GM19395 (cell line): ENCODE measurements around the gene TRAF1.
"Not testable (repeated sequence)": the region's sequence is repeated elsewhere in the genome, so short reads cannot be mapped to it uniquely, and the experiment has no call there.

Experiments
- ATAC-seq: cut with Tn5 transposase; IDR thresholded peaks from one replicate; pipeline ENCODE4 v1.9.1; 2021; ENCODE audit warnings: mild to moderate bottlenecking, moderate library complexity; ENCODE audit not compliant: unreplicated experiment

The TRAF1 gene

GRCh38 chr9:120926397-120926928 is at the start of gene TRAF1:
TRAF1 (minus strand) TSS chr9:120926796; CDS start chr9:120926075, 721 bp downstream.
- peak; percentile 29 for ATAC-seq

DNA sequence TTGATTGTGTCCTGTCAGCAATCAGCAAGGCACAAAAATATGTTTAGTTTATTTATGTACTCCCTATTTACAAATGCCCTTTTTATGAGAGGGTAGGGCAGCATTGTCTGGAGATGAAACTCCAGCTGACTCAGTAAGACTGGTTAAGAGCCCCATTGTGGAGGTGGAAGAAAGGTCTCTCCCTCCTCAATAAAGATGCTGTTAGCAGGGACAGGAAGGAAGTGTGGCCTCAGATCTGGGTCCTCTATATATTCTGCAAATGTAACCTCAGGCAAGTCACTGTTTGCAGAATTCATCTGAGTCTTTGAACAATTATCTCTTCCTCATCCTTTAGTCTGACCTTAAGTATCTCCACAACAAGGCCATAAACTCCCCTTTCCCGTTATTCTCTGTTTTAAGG is 48.3 kb upstream of the TRAF1 start:
- ATAC-seq: no peak

GRCh38 chr9:120974181-120974580 is 47.6 kb upstream of the TRAF1 start:
- ATAC-seq: no peak

GRCh38 chr9:120971938-120972337 is 45.3 kb upstream of the TRAF1 start:
- no peak for ATAC-seq

GRCh38 chr9:120971471-120971870 is 44.9 kb upstream of the TRAF1 start:
- ATAC-seq: not testable (repeated sequence)

DNA sequence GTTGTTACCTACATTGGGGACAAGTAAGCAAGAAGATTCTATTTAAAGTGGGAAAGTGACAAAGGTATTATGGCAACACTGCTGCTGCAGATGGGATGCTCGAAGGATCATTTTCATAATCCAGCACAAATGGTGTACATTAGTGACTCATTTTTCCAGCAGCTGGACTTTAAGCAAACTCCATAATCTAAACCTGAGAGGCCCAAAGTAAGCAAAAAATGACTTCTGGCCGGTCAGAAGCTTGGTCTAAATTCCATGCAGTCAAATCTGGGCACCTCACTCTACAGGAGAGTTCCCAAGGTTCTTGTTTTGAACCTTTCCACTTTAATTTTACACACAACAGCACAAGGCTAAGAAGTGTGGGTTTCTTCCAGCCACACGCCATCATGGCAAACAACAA is 43.6 kb upstream of the TRAF1 start:
- no peak for ATAC-seq

DNA sequence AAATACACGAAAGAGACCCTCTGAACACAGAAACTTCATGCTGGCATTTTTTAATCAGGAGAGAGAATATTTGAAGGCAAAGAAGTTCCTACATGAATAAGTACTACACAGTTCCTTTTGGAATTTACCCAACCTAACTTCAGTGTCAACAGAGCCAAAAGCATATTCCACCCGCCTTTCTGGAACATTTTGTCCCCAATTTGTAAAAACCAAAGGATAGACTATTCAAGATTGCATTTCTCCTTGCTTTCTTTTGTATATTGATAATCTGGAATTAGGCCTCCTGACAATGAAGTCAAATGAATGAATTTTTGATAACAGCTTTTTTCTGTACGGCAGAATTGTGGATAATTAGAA is 39.4 kb upstream of the TRAF1 start:
- no peak for ATAC-seq

GRCh38 chr9:120965344-120966012 is 38.9 kb upstream of the TRAF1 start:
- ATAC-seq: no peak

DNA sequence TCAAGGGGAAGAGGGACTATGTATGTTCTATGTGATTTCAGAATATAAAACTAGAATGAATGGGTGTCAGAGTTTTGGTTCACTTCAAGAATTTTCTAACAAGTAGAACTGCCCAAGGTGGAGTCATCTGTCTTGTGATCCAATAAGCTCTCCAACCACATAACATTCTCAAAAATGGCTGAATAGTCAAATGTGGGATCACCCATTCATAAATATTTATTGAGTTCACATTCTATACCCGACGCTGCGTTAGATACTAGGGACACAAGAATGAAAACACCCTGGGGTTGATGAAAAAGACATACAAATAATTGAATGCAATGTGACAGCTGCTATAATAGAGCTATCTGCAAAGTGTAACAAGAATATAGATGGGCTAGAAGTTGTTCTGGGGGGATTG is 35.3 kb upstream of the TRAF1 start:
- no peak for ATAC-seq

GRCh38 chr9:120960001-120960400 is 33.4 kb upstream of the TRAF1 start:
- ATAC-seq: no peak

- ATAC-seq: no peak
Observed at GRCh38 chr9:120956862-120957261, 30.3 kb upstream of the TRAF1 start.

- ATAC-seq: no peak
Observed at GRCh38 chr9:120951960-120952618, 25.5 kb upstream of the TRAF1 start.

DNA sequence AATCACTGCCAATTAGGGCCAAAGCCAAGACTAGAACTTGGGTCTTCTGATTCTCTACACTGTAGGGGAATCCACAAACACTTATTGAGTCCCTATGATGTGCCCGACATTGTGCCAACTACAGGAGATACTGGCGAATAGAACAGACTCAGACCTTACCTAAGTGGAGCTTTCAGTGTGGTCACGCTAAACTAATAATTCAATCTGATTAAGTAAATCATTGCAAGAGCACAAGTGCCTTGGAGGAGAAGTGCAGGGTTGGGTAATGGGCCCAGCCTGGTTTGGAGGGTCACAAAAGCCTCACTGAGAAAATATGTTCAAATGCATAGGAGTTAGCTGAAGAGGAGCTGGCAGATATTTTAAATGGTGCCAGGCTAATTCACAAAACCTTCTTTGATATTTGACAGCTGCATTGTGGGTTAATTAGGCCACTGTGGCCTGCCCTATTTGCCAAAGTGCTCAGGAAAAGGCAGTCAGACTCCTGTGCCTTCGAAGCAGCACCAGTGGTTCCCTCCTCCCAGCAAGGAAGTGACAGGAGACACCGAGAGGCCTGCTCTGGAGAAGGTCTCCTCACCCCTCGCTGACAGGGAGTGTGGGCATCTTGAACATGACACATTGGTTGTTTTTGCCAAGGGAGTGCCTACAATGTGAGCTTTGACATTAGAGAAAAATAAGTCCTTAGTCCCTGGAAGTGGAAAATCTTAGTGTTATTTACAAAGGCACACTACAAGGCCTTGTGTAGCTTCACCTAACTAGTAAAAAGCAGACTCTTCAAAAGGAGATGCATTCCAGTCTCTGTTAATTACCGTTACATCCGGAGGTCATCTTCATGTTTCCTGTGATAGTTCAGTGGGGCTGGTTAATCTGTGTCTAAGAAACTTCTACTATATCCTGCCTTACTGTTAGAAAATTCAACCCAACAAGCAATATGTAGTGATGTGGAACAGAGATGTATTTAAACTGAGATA is 24.1 kb upstream of the TRAF1 start:
- no peak for ATAC-seq

DNA sequence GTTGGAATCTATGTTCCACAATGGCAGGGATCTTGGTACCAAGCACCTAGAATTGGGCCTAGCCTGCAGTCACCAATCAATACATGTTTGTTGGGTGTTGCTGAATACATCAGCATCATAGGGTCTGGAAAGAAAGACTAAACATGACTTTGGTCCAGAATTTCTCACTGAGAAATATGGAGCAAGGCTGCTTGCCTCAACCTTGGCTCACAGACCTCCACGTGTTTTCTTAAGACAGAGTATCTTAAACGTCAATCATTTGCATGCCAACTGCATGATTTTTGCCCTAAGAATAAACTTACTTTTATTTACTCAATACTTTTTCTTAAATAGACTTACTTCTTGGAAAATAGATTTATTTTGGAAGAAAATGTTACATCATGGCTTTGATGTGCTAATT is 22.7 kb upstream of the TRAF1 start:
- no peak for ATAC-seq

GRCh38 chr9:120948824-120949223 is 22.2 kb upstream of the TRAF1 start:
- ATAC-seq: no peak

GRCh38 chr9:120947222-120947621 is 20.6 kb upstream of the TRAF1 start:
- no peak for ATAC-seq

DNA sequence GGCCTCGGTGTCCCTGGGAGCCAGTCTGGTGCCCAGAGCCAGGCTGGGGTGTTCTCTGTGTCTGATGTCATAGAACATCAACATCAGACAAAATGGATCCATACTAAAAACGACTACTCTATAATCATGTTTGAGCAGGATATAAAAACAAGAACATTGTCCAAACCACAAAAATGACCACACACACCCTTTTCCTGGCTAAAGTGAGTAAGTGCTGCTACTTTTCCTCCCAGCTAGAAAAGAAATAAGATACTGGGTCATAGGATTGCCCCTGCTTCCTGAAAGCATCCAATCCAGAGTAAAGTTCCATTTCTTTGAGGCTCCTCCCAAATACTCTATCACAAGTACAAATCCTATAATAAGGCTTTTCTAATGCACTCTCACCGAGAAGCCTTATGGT is 19.7 kb upstream of the TRAF1 start:
- no peak for ATAC-seq

DNA sequence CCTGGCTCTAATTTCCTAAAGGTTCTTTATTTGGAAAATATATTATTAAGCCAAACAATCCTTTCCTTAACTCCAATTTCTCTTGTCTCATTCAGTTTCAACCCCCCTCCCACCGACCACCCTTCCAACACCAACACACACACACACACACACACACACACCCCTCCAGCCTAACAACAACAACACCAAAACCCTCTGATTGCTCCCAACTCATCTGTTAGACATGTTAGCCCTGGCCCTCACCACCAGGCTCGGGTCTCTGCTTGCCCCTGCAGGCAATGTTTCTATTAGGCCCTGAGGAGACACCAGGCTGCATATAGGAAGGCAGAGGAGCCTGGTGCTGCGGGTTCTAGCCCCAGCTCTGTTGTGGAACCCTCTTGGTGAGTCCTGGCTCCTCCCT is 18.4 kb upstream of the TRAF1 start:
- ATAC-seq: no peak

- peak; percentile 100 for ATAC-seq
Observed at GRCh38 chr9:120944434-120944843, 17.8 kb upstream of the TRAF1 start.

DNA sequence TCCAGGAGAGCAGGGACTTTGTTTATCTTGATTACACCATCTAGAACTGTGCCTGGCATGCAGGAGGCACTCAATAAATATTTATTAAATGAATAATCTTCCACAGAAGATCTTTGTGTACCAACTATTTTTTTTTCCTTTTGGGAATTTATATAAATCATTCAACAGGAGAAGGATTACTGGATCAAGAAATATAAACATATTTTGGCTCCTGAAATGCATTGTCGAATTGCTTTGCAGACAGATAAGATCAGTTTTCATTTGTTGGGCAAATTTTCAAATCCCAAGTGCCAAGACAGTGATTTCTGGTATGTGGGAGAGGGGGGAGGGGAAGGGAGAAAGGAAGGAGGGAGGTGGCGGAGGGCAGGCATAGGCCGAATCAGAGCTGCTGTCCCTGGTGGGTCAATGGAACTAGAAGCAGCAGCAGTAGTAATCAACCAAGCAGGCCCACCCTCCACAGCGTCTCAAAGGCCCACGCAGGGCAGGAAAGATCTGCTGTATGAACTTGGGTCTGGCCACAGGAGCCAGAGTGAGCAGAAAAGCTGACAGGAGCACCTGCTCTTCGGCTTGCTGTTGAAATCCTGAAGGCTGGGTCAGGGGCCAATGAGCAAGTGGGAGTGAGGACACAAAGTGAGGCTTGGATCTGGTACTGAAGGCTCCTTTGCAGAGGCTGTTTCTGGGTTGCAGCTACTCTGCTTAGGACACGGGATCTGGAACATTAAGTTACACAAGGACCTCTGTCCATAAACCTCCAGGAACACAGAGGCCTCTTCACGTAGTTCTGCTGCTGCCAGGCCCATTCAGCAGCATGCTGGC is 15.8 kb upstream of the TRAF1 start:
- no peak for ATAC-seq
